SK-N-SH treated with all-trans-retinoic acid at 6 μM for 48 hours (cell line): ENCODE results near the gene DIP2C.

Experiments
- ATAC-seq: fragments of 200-7000 bp; cut with Tn5 transposase; 3 replicates; pipeline ENCODE4 v1.9.1; 2020; ENCODE audit warnings: mild to moderate bottlenecking, moderate library complexity
- ARNTL ChIP-seq: fragments of 450-650 bp; formaldehyde crosslinking; IDR thresholded peaks from 2 replicates; pipeline ENCODE4 v1.5.0; 2020; ENCODE audit warnings: low read depth, mild to moderate bottlenecking, moderate library complexity, borderline replicate concordance
- BACH2 ChIP-seq: fragments of 250-450 bp; sonication (Bioruptor Pico); IDR thresholded peaks from 2 replicates; pipeline ENCODE4 v1.9.0; 2021; ENCODE audit warnings: mild to moderate bottlenecking, borderline replicate concordance
- CREB5 ChIP-seq: fragments of 250-450 bp; sonication (Bioruptor Pico); IDR thresholded peaks from 2 replicates; pipeline ENCODE4 v1.5.1; 2020; ENCODE audit warnings: low read depth, mild to moderate bottlenecking, moderate library complexity
- CSDC2 ChIP-seq: fragments of 250-450 bp; sonication (Bioruptor Pico); IDR thresholded peaks from 2 replicates; pipeline ENCODE4 v1.5.0; 2020; ENCODE audit warnings: mild to moderate bottlenecking, moderate library complexity
- CSRNP3 ChIP-seq: fragments of 250-450 bp; sonication (Bioruptor Pico); IDR thresholded peaks from 2 replicates; pipeline ENCODE4 v1.5.1; 2021; ENCODE audit warnings: mild to moderate bottlenecking, moderate library complexity
- ESRRG ChIP-seq: fragments of 250-450 bp; sonication (Bioruptor Pico); IDR thresholded peaks from 2 replicates; pipeline ENCODE4 v1.6.1; 2021; ENCODE audit warnings: mild to moderate bottlenecking
- GLIS3 ChIP-seq: fragments of 250-450 bp; sonication (Bioruptor Pico); IDR thresholded peaks from 2 replicates; pipeline ENCODE4 v1.5.0; 2020; ENCODE audit warnings: mild to moderate bottlenecking, moderate library complexity
- ISL1 ChIP-seq: fragments of 250-450 bp; sonication (Bioruptor Pico); IDR thresholded peaks from 2 replicates; pipeline ENCODE4 v2.1.2; 2022; ENCODE audit warnings: mild to moderate bottlenecking, moderate library complexity
- PATZ1 ChIP-seq: fragments of 250-450 bp; sonication (Bioruptor Pico); IDR thresholded peaks from 2 replicates; pipeline ENCODE4 v1.8.0; 2020; ENCODE audit warnings: mild to moderate bottlenecking, moderate library complexity, borderline replicate concordance
- POU6F1 ChIP-seq: fragments of 250-450 bp; sonication (Bioruptor Pico); IDR thresholded peaks from 2 replicates; pipeline ENCODE4 v1.8.0; 2021; ENCODE audit warnings: low read depth, mild to moderate bottlenecking, moderate library complexity, borderline replicate concordance
- PPARA ChIP-seq: fragments of 250-450 bp; sonication (Bioruptor Pico); IDR thresholded peaks from 2 replicates; pipeline ENCODE4 v1.5.0; 2020; ENCODE audit warnings: mild to moderate bottlenecking, borderline replicate concordance
- RARB ChIP-seq: fragments of 250-450 bp; sonication (Bioruptor Pico); IDR thresholded peaks from 2 replicates; pipeline ENCODE4 v1.8.0; 2021; ENCODE audit warnings: mild to moderate bottlenecking, moderate library complexity
- TCF4 ChIP-seq: fragments of 250-450 bp; sonication (Bioruptor Pico); IDR thresholded peaks from 2 replicates; pipeline ENCODE4 v1.8.0; 2021; ENCODE audit warnings: mild to moderate bottlenecking, moderate library complexity, borderline replicate concordance
- TOX ChIP-seq: fragments of 250-450 bp; sonication (Bioruptor Pico); IDR thresholded peaks from 2 replicates; pipeline ENCODE4 v1.8.0; 2021; ENCODE audit warnings: mild to moderate bottlenecking, moderate library complexity, borderline replicate concordance
- TSHZ2 ChIP-seq: fragments of 250-450 bp; sonication (Bioruptor Pico); IDR thresholded peaks from 2 replicates; pipeline ENCODE4 v1.5.0; 2020; ENCODE audit warnings: mild to moderate bottlenecking, moderate library complexity
- ZC3H10 ChIP-seq: fragments of 250-450 bp; sonication (Bioruptor Pico); IDR thresholded peaks from 2 replicates; pipeline ENCODE4 v1.5.1; 2021; ENCODE audit warnings: mild to moderate bottlenecking, moderate library complexity
- ZFP3 ChIP-seq: fragments of 250-450 bp; sonication (Bioruptor Pico); IDR thresholded peaks from 2 replicates; pipeline ENCODE4 v1.5.0; 2020; ENCODE audit warnings: mild to moderate bottlenecking, moderate library complexity
- ZFP30 ChIP-seq: fragments of 450-650 bp; formaldehyde crosslinking; IDR thresholded peaks from 2 replicates; pipeline ENCODE4 v1.5.0; 2022; ENCODE audit warnings: mild to moderate bottlenecking, moderate library complexity
- ZNF565 ChIP-seq: fragments of 450-650 bp; formaldehyde crosslinking; conservative IDR thresholded peaks from 2 replicates; pipeline ENCODE4 v1.5.0; 2020; ENCODE audit warnings: low read depth, mild to moderate bottlenecking, moderate library complexity
- ZNF70 ChIP-seq: fragments of 450-650 bp; formaldehyde crosslinking; IDR thresholded peaks from 2 replicates; pipeline ENCODE4 v1.5.0; 2020; ENCODE audit warnings: mild to moderate bottlenecking, moderate library complexity
- ZNF8 ChIP-seq: fragments of 450-650 bp; formaldehyde crosslinking; IDR thresholded peaks from 2 replicates; pipeline ENCODE4 v1.5.0; 2020; ENCODE audit warnings: mild to moderate bottlenecking, moderate library complexity

DIP2C gene

GRCh38 chr10:235915-236314, 453.6 kb downstream of the DIP2C start:
- no peak for ATAC-seq
- TF ChIP-seq ZFP30 (CRISPR knock-in tag) (no peak), CSRNP3 (CRISPR knock-in tag) (no peak), ZFP3 (CRISPR knock-in tag) (no peak), ZNF565 (no peak), CREB5 (no peak), PPARA (CRISPR knock-in tag) (no peak), CSDC2 (CRISPR knock-in tag) (no peak), TCF4 (no peak), ISL1 (CRISPR knock-in tag) (no peak), ZC3H10 (no peak), TSHZ2 (CRISPR knock-in tag) (no peak), ZNF8 (CRISPR knock-in tag) (no peak), PATZ1 (CRISPR knock-in tag) (no peak), ZNF70 (no peak), TOX (no peak), POU6F1 (no peak), ARNTL (CRISPR knock-in tag) (no peak), RARB (CRISPR knock-in tag) (no peak), ESRRG (no peak), BACH2 (CRISPR knock-in tag) (no peak)

- TF ChIP-seq POU6F1, result no peak
- TF ChIP-seq ZNF8 (CRISPR knock-in tag), result no peak
- no peak for TF ChIP-seq ZFP30 (CRISPR knock-in tag)
- no peak for TF ChIP-seq RARB (CRISPR knock-in tag)
- no peak for TF ChIP-seq ISL1 (CRISPR knock-in tag)
- TF ChIP-seq ZC3H10, result no peak
- TF ChIP-seq GLIS3 (CRISPR knock-in tag), result no peak
- TF ChIP-seq ESRRG, result no peak
- ATAC-seq, result no peak; the same call in 2 of the 3 replicates
Measured at GRCh38 chr10:234708-235406, 454.6 kb downstream of the DIP2C start.
